Inflammatory macrophage (primary cell): Measurements from ENCODE around the gene DNAAF5.
"Not testable (repeated sequence)": the region's sequence is repeated elsewhere in the genome, so short reads cannot be mapped to it uniquely, and the experiment has no call there.

ENCODE experiments used
- DNase-seq, 2 donors: peaks; one replicate each; pipeline ENCODE4 v3.0.0-alpha.2; 2020 to 2022

The DNAAF5 gene

DNA sequence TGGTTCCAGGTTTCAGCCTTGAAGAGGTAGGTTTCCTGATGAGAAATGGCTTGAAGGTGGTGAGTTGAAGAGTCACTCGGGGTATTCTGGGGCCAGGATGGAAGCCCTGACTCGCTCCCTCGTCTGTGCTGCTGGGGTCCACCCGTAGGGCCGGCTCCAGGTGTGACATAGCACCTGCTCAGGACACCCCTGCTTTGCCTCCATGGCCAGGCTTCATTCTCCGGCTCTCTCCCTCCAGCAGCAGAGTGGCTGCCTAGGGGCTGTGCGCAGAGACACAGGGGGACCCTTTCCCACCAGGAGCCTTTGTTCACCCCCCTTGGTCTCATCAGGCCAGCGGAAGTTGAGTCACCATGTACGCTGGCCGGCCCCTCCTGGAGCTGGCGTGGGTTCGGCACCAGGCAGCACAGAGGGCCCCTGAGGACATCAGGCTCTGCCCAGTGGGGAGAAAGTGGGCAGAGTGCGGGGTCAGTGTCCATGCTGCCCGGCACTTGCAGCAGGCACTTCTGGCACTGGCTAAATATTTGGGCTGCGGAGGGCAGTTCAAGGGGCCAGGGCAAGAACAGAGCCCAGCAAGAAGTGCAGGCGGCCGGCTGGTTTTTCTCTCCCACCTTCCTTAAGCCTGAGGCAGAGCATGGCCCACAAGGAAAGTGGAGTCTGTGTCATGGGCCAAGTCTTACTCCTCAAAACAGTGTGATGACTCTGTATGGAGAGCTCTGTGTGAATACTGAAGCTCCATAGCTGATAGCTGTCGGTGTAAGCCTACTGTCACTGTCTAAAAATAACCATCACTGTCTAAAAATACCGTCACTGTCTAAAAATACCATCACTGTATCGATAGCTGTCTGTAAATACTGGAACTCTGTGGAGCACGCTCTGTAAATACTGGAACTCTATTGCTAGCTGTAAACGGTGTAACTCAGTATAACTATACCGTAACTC is 4.3 kb downstream of the DNAAF5 start:
- no peak for DNase-seq

DNA sequence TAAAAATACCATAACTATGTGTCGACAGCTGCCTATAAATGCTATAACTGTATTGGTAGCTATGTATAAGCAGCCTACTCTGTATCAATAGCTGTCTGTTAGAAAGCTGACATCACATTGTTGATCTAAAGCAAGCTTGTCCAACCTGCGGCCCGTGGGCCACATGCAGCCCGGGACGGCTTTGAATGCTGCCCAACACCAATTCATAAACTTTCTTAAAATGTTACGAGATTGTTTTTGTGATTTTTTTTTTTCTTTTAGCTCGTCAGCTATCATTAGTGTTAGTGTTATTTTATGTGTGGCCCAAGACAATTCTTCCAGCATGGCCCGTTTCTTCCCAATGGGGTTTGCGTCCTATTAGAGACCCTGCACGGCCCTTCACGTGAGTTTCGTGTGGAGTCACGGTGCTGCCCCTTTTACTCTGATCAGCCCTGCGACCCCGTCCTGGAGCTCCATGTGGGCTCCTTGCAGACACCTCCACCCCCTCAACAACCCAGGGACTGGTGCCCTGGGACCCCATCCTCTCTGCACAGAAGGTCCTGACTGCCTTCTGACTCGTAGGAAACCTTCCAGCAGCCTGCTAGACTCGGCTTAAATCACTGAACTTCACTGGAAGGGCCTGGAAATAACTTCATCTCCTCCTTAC is 5.1 kb downstream of the DNAAF5 start:
- DNase-seq, result no peak

DNA sequence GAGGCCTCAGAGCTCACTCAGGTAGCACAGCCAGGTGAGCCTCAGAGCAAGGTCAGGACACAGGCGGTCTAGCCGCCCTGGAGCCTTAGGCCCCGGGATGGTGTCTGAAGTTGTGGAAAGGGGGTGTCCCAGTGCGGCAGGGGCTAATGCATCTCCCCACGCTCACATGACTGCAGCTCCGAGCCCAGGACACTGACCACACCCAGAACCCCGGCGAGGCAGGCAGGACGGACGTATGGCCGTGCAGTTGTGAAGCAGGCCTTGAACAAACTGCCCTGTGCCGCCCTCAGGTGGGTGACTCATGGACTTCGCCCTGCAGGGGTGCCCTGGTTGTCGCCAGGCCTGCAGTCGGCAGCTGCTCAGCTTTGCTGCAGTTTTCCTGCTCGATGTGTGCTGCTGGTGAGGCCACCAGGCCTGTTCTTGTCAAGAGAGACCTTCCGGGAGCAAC is 5.6 kb downstream of the DNAAF5 start:
- no peak for DNase-seq

- no peak for DNase-seq
These were observed 6.1 kb downstream of the DNAAF5 start for GRCh38 chr7:732556-732955.

GRCh38 chr7:734214-734613 is 7.7 kb downstream of the DNAAF5 start:
- DNase-seq, result no peak

- no peak for DNase-seq
These were observed 8.3 kb downstream of the DNAAF5 start for GRCh38 chr7:734808-735207.

DNA sequence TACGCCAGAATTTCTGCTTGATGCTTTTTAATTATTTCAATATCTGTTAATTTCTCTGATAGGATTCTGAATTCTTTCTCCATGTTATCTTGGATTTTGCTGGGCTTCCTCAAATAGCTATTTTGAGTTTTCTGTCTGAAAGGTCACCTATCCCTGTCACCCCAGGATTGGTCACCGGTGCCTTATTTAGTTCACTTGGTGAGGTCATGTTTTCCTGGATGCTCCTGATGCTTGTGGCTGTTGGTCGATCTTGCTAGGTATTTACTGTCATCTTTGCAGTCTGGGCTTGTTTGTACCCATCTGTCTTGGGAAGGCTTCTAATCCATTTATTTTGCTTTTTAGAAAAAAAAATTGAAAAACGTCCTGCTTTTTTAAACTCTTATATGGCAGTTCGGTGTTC is 11.7 kb downstream of the DNAAF5 start:
- no peak for DNase-seq

DNA sequence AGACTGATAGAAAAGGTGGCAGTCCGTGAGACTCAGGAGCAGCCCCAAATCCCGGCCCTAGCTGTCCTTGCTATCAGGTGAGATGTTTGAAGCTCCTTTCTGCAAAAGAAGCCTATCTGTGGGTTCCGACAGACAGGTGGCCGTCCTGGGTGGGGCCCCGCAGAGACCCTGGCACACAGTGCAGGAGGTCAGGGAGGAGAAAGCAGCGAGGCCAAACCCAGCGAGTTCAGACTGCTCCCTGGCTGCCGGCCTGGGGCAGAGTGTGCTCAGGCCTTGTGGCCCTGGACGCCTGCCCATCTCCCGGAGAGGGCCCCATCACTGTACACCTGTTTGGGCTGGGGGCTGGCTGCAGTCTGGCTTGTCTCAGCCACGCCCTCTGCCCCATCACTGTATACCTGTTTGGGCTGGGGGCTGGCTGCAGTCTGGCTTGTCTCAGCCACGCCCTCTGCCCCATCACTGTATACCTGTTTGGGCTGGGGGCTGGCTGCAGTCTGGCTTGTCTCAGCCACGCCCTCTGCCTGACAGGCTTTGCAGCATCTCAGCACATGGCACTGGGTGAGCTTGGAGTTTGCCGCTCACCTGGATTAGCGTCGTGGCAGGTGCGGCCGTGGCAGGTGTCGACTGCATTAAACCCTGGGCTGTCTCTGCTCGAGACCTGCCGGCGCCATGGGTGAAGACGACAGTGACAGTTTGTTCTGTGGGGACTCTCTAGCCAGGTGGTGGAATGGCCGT is 12.4 kb downstream of the DNAAF5 start:
- no peak for DNase-seq

- no peak for DNase-seq
These were observed 13.0 kb downstream of the DNAAF5 start for GRCh38 chr7:739455-739982.

GRCh38 chr7:739983-740942 is 13.8 kb downstream of the DNAAF5 start:
- DNase-seq, result no peak

DNA sequence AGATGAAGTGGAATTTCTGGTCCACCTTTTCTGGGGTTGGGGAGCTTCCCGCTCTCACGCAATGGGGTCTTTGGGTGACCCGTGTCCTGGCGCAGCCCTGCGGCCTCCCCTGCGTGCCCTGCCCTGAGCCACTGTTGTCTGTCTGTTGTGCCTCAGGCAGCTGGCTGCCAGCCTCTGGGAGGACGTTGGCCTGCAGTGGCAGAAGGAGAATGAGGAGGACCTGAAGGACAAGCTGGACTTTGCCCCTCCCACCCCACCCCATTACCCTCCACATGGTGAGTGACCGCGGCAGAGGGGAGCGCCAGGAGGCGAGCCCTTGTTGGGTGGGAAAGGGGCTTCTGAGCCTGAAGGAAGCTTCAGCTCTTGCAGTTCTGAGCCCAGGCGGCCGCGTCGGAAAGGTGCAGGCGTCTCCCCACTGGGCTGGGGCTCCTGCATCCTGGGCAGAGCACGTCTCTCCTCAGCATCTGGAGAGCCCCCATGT is 14.7 kb downstream of the DNAAF5 start:
- no peak for DNase-seq

- DNase-seq, result no peak
These were observed 15.4 kb downstream of the DNAAF5 start for GRCh38 chr7:741850-742249.

DNA sequence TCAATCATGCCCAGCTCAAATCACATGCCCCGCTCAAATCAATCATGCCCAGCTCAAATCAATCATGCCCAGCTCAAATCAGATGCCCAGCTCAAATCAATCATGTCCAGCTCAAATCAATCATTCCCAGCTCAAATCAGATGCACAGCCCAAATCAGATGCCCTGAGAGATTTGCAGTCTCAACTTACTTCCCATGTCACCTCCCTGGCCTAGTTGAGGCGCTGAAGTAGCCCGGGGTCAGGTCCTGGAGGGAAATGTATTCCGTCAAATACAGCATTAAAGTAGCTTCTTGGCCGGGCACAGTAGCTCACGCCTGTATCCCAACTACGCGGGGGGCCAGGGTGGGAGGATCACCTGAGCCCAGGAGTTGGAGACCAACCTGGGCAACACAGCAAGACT is 16.3 kb downstream of the DNAAF5 start:
- DNase-seq, result no peak

DNA sequence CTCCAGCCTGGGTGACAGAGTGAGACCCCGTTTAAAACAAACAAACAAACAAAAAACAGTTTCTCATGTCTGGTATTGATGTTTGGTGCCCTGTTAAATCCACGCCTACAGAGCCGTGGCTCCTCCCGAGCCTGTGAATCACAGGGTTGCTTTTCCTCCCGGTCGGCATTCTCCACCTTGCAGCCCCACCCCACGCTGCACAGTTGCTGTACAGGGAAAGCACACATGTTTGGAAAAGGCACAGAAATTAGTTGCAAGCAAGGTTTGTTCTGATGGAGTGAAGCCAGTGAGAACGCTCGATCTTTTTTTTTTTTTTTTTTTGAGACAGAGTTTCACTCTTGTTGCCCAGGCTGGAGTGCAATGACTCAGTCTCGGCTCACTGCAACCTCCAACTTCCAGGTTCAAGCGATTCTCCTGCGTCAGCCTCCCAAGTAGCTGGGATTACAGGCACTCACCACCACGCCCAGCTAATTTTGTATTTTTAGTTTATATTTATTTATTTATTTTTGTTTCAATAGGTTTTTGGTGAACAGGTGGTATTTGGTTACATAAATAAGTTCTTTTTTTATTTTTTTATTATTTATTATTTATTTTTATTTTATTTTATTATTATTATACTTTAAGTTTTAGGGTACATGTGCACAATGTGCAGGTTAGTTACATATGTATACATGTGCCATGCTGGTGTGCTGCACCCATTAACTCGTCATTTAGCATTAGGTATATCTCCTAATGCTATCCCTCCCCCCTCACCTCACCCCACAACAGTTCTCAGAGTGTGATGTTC is 17.0 kb downstream of the DNAAF5 start:
- not testable (repeated sequence) for DNase-seq

- DNase-seq, result not testable (repeated sequence)
These were observed 17.6 kb downstream of the DNAAF5 start for GRCh38 chr7:744128-744520.

- no peak for DNase-seq
These were observed 18.4 kb downstream of the DNAAF5 start for GRCh38 chr7:744854-745430.

DNA sequence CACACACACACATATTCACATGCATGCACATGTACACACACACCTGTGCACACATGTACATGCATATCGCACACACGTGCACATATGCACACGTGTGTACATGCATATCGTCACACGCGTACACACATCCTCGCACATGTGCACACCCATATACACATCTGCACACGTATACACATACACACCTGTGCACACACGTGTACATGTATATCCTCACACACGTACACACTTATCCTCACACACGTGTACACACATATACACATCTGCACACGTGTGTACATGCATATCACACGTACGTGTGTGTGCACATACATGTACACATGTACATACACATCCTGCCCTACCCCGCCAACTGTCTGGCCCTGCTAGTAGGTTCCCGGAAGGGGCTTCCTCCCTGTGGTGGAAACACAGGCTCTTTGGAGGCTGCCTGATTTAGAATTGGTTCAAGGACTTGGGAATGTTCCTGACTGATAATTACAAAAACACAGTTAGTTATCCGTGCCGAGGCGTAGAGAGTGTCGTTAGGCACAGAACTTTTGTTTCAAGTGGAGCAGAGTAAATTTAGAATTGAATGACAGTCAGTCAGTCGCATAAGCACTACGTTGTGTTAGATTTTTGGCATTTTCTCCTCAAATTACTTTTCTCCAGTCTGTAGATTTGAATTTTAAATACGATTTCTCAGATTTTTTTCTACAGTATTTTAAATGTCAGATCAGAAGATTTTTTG is 19.1 kb downstream of the DNAAF5 start:
- DNase-seq, result no peak

- DNase-seq, result no peak
These were observed 19.9 kb downstream of the DNAAF5 start for GRCh38 chr7:746155-747061.

- DNase-seq, result no peak
These were observed 20.7 kb downstream of the DNAAF5 start for GRCh38 chr7:747186-747585.
